OCI-LY1 (cell line): ENCODE measurements around the gene TSC22D1.

Source experiments
- CTCF ChIP-seq: fragments of 200-600 bp; sonication (generic), shearing (Covaris generic); IDR thresholded peaks from 2 replicates; pipeline ENCODE4 v1.5.1; 2017; ENCODE audit warnings: mild to moderate bottlenecking, antibody characterized with exemption, low read length, moderate library complexity, mixed read lengths
- EZH2 ChIP-seq: fragments of 200-600 bp; sonication (generic), shearing (Covaris generic); IDR thresholded peaks from 2 replicates; pipeline ENCODE4 v1.8.0; 2017; ENCODE audit warnings: borderline replicate concordance, mixed run types, mild to moderate bottlenecking, antibody characterized with exemption, low read length, moderate library complexity, mixed read lengths

- TF ChIP-seq EZH2, result no peak
- TF ChIP-seq CTCF, result no peak
These were observed 145.0 kb downstream of the TSC22D1 start for GRCh38 chr13:44431150-44431549.
